H54 (cell line): Measurements from ENCODE around the gene ATXN7L2.
A peak's percentile ranks its signal among the peaks of the same experiment; 100 is the strongest.
"Not testable (repeated sequence)": the region's sequence is repeated elsewhere in the genome, so short reads cannot be mapped to it uniquely, and the experiment has no call there.

Source experiments
- DNase-seq: peaks from one replicate; pipeline ENCODE4 v3.0.0; 2011; ENCODE audit warnings: low spot score, mixed read lengths; ENCODE audit not compliant: insufficient read length
- FAIRE-seq: peaks from 3 replicates; lab custom pipeline; 2011; peaks lifted over from hg19 to GRCh38; lab: Jason Lieb, UNC
- POLR2A ChIP-seq: IDR thresholded peaks from 2 replicates; pipeline ENCODE4 v1.6.1; 2011; ENCODE audit warnings: low read depth, mild to moderate bottlenecking, low read length

Gene ATXN7L2, protein sequence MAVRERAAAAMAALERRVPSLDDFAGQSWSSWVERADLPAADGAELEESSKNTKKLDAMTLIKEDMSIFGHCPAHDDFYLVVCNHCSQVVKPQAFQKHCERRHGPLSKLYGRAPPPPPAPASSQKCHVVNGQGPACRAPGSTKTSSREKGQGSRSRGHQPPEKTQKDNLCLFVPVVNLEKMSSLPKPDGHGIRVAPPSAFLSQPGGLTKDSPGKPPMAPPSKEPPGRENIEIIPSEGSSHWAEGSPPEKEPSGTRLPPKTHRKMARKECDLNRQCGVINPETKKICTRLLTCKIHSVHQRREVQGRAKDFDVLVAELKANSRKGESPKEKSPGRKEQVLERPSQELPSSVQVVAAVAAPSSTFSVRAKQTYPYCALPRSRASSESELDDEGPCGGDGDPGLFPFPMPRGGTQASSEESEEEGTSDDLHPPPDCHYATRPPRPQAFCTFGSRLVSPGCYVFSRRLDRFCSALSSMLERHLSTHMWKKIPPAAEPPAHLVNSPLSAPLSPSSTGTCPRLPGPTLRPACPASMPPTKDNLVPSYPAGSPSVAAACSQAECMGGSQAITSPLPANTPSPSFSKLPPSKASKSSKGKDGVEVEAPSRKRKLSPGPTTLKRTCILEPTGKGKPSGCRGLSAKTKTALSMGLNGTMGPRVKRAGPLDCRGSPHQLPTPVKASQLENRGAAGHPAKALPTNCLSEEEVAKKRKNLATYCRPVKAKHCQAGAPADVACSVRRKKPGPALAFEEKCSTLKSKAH

DNA sequence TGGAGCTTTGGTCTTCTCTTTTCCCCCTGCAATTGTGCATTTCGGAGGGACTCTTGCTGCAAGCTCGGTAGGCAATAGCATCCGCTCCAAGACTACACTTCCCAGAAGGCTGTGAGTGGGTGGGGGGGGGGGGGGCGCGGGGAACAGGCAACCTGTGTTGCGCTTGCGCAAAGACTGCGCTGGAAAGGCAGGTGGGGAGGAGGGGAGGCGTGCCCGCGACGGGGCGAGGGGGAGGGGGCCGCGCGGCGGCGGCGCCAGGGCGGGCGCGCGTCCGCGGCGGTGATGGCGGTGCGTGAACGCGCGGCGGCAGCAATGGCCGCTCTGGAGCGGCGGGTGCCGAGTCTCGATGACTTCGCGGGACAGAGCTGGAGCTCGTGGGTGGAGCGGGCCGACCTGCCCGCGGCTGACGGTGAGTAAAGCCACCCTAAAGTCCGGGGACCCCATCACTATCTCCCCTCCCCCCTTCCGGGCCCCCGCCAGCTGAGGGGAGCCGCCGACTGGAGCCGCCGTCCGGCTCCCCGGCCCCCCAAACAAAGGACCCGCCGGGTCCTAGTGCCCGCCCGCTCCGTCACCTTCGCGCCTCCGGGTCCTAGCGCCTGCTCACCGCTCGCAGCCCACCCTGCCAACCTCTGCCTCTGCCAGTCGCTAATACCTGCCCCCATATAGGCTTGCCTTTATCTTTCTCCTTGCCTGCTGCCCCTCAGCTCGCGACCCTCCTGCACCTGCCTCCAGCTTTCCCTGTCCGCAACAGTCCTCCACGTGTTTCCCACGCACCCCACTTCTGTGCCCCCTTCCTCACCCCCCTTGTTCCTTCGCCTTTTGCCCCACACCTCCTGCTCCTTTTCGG is at the start of gene ATXN7L2:
ATXN7L2 (plus strand) TSS at position 234 of the 847 bp plus-strand sequence; CDS start at position 283, 49 bp downstream.
- no peak for FAIRE-seq
- TF ChIP-seq POLR2A = peak; percentile 92
- DNase-seq = peak; percentile 97

DNA sequence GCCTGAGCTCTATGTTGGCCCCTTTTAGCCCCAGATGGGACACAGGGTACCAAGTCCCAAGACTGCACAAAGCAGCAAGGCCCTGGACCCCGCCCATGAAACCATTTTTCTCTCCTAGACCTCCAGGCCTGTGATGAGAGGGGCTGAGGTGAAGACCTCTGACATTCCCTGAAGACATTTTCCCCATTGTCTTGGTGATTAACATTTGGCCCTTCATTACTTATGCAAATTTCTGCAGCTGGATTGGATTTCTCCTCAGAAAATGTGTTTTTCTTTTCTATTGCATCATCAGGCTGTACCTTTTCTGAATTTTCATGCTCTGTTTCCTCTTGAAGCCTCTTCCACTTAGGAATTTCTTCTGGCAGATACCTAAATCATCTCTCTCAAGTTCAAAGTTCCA is 49.2 kb upstream of the ATXN7L2 start:
- FAIRE-seq (no peak), DNase-seq (no peak)
- TF ChIP-seq POLR2A = no peak

DNA sequence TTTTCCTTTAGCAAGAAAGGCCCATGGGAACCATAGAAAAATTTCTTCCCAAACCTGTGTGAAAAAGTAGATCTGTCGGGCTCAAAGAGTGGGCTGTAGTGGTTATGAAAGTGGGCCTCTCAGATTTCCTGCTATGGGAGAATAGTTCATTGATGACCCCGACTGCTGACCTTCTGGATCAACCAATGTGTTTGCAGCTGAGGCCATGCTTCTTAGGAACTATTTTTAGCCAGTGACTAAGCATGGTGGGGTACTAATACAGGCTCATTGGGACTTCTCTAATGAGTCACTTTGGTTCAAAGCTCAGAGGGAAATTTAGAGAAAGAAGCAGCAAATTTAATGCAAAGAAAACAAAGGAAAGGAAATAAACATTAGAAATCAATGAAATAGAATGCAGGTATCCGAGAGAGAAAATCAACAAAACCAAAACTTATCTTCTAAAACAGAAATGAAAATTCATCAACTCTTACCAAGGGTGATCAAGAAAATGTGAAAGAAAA is 44.9 kb upstream of the ATXN7L2 start:
- DNase-seq (peak; percentile 46), FAIRE-seq (peak; percentile 86)
- no peak for TF ChIP-seq POLR2A

DNA sequence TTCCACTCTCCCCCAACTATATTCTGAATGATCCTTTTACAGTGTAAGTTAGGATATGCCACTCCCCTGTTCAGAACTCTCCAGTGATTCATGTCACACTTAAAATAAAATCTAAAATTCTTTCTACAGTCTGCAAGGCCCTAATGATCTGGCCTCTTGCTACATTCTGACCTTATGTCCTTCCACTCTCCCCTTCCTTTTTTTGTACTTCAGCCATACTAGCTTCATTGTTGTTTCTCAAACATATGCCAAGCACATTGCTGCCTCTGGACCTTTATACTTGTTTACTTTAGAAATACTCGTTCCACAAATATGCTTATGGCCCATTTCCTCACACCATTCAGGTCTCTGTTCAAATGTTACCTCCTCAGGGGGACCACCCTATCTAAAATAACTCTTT is 42.6 kb upstream of the ATXN7L2 start:
- no peak for TF ChIP-seq POLR2A
- no peak for DNase-seq
- FAIRE-seq = no peak

DNA sequence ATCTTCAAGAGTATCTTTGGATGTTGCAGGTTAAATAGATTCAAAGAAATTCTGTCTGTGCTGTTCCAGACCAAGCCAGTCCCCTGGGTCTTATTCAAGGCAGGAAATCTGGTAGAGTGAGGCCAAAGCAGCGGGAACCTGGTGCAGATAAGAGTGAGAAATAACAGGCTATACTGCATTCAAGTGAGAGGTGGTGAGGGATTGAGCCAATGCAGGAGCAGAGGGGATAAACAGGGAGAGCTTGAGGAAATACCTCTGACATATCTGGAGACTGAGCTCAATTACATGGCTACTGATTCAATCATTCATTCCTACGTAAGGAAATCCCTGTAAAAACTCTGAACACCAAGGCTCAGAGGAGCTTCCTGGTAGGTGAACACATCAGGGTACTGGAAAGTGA is 40.2 kb upstream of the ATXN7L2 start:
- FAIRE-seq (no peak), DNase-seq (no peak)

DNA sequence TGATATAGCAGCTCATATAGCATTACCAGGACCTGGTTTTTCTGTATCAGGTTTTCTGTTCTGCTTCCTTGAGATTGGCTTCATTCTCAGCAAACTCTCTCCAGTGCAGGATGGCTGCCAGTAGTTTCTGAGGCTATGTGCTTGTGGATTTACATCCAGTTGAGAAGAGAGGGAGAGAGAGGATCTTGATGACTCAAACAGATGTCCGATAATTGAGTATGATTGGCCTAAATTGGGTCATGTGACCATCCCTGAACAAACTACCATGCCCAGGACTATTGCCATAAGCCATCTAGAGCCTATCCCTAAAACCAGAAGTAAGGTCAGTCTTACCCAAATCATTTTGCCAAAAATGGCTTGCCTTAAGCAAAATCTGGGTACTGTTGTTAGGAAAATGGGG is 39.4 kb upstream of the ATXN7L2 start:
- no peak for DNase-seq
- peak; percentile 55 for FAIRE-seq
- no peak for TF ChIP-seq POLR2A

More for the DNA sequence above, 40.2 kb upstream of the ATXN7L2 start:
- TF ChIP-seq POLR2A = no peak

DNA sequence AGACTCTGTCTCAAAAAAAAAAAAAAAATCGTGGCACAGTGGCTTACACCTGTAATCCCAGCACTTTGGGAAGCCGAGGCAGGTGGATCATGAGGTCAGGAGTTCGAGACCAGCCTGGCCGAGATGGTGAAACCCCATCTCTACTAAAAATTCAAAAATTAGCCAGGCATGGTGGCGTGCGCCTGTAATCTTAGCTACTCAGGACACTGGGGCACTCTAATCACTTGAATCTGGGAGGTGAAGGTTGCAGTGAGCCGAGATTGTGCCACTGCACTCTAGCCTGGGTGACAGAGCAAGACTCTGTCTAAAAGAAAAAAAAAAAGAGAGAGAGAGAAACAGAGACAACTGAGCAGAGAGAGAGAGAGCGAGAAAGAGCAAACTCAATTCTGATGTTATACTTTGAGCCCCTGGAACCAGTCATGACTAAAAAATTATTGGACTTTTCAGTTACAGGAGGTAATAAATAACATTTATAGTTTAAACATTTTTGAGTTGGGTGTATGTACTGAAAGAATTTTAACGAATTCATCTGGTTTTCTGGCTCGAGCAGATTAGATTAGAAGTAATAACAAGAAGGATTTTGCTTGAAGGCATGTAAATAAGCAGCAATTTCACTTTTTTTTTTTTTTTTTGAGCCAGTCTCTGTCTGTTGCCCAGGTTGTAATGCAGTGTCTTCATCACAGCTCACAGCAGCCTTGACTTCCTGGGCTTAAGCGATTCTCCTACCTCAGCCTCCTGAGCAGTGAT is 37.6 kb upstream of the ATXN7L2 start:
- not testable (repeated sequence) for DNase-seq, FAIRE-seq

DNA sequence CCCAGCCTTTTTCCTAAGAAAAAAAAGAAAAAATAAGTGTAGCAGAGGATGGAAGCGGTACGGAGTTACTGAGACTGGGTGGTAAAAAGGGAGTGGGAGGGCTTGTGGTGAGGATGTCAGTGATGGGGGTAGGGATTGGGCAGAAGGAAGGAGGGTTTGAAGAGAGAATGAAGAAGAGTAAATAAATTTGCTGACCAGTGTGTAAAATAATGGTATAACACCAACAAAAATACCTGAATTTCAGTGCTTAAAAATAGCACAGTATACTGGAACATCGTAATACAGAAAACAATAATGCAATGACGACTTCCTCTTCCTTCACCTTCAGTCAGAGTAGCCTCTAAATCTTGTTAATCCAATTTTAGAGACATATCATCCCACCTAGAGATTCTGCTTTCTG is 36.2 kb upstream of the ATXN7L2 start:
- no peak for TF ChIP-seq POLR2A
- DNase-seq (no peak), FAIRE-seq (no peak)

DNA sequence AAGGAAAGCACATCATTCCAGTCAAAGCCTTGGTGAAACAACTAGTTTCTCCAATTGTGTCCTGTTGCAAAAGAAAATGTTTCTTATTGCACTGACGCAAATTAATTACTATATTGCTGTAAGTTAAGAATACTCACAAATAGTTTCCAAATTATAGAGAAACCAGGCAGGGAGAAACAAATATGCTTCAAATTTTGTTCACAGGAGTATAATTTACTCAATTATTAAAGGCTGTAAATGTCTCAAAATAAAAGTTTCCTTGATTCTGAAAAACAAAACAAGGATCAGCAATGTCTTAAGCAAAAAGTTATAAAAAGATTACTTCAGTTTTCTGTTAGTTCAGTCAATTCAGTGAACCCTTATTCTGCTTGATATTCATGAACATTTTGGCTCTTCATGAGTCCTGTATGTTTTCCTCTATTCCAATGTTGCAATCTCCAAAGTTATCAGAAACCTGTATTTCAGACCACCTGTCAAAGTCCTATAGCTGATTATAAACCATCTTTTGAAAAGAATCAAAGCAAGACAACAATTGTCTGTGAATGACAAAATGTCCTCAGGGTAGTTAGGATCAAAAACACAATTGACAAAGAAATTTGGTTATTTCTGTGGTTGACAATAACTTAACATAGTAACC is 29.1 kb upstream of the ATXN7L2 start:
- no peak for DNase-seq
- TF ChIP-seq POLR2A = no peak
- no peak for FAIRE-seq

DNA sequence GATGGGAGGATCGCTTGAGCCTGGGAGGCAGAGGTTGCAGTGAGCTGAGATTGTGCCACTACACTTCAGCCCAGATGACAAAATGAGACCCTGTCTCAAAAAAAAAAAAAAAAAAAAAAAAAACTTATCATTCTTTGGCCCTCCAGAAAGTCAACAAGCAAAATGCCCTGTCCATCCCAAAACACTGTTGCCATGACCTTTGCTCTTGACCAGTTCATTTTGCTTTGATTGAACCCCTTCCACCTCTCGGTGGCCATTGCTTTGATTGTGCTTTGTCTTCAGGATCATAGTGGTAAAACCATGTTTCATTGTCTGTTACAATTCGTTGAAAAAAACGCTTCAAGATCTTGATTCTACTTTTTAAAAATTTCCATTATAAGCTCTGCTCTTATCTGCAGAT is 25.9 kb upstream of the ATXN7L2 start:
- DNase-seq = no peak
- no peak for FAIRE-seq
- TF ChIP-seq POLR2A = no peak

DNA sequence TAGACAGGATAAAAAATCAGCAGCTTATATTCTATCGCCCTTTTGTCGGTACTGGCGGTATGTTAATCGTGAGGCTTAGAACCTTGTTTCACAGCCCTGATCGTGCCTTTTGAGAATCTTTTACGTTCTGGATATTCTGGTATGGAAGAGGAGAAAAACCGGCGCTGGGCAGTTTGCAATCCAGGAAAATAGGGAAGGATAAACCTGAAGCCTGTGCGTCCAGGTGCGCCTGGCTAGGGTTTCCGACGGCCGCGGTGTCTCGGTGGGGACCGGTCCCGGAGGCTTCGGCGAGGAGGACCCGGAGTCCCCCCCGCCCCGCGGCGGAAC is 17.6 kb upstream of the ATXN7L2 start:
- no peak for FAIRE-seq
- TF ChIP-seq POLR2A = no peak
- no peak for DNase-seq

DNA sequence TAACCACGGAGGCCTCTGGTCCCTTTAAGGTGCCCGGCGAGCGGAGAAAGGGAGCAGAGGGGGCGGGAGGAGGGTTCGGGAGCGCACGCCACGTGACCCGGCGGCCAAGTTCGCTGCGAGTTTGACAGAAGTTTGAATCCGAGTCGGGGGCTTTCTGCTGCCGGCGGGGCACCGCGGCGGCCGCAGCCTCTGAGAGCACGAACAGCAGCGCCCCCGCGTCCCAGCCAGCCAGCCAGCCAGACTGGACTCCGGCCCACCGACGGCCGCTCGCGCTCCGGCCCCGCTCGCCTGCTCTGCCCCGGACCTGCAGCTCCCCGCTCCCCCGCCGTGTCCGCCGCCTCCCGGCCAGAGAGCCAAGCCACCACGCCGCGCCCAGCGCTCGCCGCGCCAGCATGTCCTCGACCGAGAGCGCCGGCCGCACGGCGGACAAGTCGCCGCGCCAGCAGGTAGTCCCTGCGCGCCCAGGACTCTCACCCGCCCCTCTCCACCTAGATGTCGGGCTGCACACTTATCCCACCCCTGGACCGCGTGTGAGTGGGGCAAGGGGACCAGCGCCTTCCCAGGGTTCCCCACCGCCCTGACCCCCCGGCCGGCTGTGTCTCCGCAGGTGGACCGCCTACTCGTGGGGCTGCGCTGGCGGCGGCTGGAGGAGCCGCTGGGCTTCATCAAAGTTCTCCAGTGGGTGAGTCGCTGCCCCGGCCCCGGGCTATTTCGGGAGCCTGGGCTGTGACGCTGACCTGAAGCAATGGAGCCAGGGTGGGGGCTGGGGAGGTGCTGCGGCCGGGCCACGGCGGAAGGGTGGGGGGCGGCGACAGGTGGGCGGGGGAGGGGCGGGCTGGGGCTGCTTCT is 17.0 kb upstream of the ATXN7L2 start, which contains the start of gene SYPL2:
SYPL2 (plus strand) TSS at position 95 of the 849 bp plus-strand sequence; CDS start at position 393, 298 bp downstream.
- TF ChIP-seq POLR2A = no peak
- DNase-seq (no peak), FAIRE-seq (no peak)
